GM18505 (cell line): ENCODE measurements around the gene GPATCH2.
"Not testable (repeated sequence)": the region's sequence is repeated elsewhere in the genome, so short reads cannot be mapped to it uniquely, and the experiment has no call there.

Experiments used
- ATAC-seq: cut with Tn5 transposase; IDR thresholded peaks from one replicate; pipeline ENCODE4 v1.9.1; 2021; ENCODE audit not compliant: unreplicated experiment
- POLR2A ChIP-seq: IDR thresholded peaks from 4 replicates; pipeline ENCODE4 v1.6.1; 2011; ENCODE audit warnings: borderline replicate concordance; ENCODE audit not compliant: insufficient read depth, insufficient read length; ENCODE audit errors: extremely low read depth

Gene GPATCH2

GRCh38 chr1:217617126-217617525 lies 13.8 kb downstream of the GPATCH2 start:
- TF ChIP-seq POLR2A, result no peak
- ATAC-seq, result no peak

GRCh38 chr1:217614200-217614712 lies 16.6 kb downstream of the GPATCH2 start:
- no peak for ATAC-seq
- TF ChIP-seq POLR2A, result no peak

GRCh38 chr1:217605390-217605789 lies 25.5 kb downstream of the GPATCH2 start:
- TF ChIP-seq POLR2A, result no peak
- ATAC-seq, result no peak

- TF ChIP-seq POLR2A, result no peak
- ATAC-seq, result no peak
Observed at GRCh38 chr1:217602380-217602779, 28.5 kb downstream of the GPATCH2 start.

- TF ChIP-seq POLR2A, result no peak
- no peak for ATAC-seq
Observed at GRCh38 chr1:217599154-217599553, 31.7 kb downstream of the GPATCH2 start.

- TF ChIP-seq POLR2A, result no peak
- ATAC-seq, result no peak
Observed at GRCh38 chr1:217590598-217590997, 40.3 kb downstream of the GPATCH2 start.

- TF ChIP-seq POLR2A, result no peak
- no peak for ATAC-seq
Observed at GRCh38 chr1:217586586-217586985, 44.3 kb downstream of the GPATCH2 start.

- no peak for ATAC-seq
- TF ChIP-seq POLR2A, result no peak
Observed at GRCh38 chr1:217585577-217585976, 45.3 kb downstream of the GPATCH2 start.

- ATAC-seq, result not testable (repeated sequence)
Observed at GRCh38 chr1:217584286-217584811, 46.5 kb downstream of the GPATCH2 start.

- ATAC-seq, result no peak
- TF ChIP-seq POLR2A, result no peak
Observed at GRCh38 chr1:217577336-217577735, 53.6 kb downstream of the GPATCH2 start.

- ATAC-seq, result no peak
- TF ChIP-seq POLR2A, result no peak
Observed at GRCh38 chr1:217574265-217574949, 56.5 kb downstream of the GPATCH2 start.

GRCh38 chr1:217569021-217569420 lies 61.9 kb downstream of the GPATCH2 start:
- ATAC-seq, result no peak
- TF ChIP-seq POLR2A, result no peak

GRCh38 chr1:217568200-217568599 lies 62.7 kb downstream of the GPATCH2 start:
- no peak for ATAC-seq

GRCh38 chr1:217564833-217565232 lies 66.1 kb downstream of the GPATCH2 start:
- TF ChIP-seq POLR2A, result no peak

More at GRCh38 chr1:217568200-217568599, 62.7 kb downstream of the GPATCH2 start:
- TF ChIP-seq POLR2A, result no peak

More at GRCh38 chr1:217564833-217565232, 66.1 kb downstream of the GPATCH2 start:
- ATAC-seq, result no peak
